Measurements from ENCODE around the gene SRPRA. TPM values are rescaled to one million over a fixed set of nuclear protein-coding genes. Genes with fewer than 3 reads are reported as not detected.
A peak's percentile ranks its signal among the peaks of the same experiment; 100 is the strongest.
"Not testable (repeated sequence)": the region's sequence is repeated elsewhere in the genome, so short reads cannot be mapped to it uniquely, and the experiment has no call there.

The SRPRA gene
- total RNA-seq, 1 donor from 2014 or later: 40.0 TPM

DNA sequence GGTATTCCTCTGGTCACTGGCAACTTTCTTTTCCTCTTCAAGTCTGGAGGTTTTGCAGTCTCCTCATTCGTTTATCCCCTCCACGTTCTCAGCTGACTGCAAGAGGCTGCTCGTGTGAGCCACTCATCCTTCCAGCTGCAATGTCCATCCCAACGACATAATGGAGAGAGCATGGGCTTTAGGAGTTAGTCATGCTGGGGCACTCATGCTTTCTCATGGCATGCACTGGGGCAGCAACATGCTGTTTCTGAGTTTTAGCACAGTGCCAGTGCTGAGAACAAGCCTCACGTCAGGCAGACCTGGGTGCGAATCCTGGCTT lies 42.3 kb upstream of the SRPRA start:
- H3K27me3 ChIP-seq: no peaks in the 10 kb centered on the region
- no peak overlapping the region for H3K9ac ChIP-seq
- H4K20me1 ChIP-seq (ENCODE audit: low read depth): no peaks in the 10 kb centered on the region
- no peak overlapping the region for H3K27ac ChIP-seq
- Mint-ChIP-seq H3K4me3 (no peak overlapping the region), H3K27ac (no peak overlapping the region), H3K27me3 (ENCODE audit: insufficient read depth, low read depth) (peaks cover 2% of the 10 kb centered on the region), H3K9me3 (no peaks in the 10 kb centered on the region), H3K36me3 (peaks cover 5% of the 10 kb centered on the region), H3K4me1 (peaks cover 5% of the 10 kb centered on the region)
- H3K4me3 ChIP-seq: no peak overlapping the region
- H3K4me1 ChIP-seq: no peaks in the 10 kb centered on the region
- no peaks in the 10 kb centered on the region for H3K79me2 ChIP-seq (ENCODE audit: low read depth)
- H3F3A ChIP-seq (ENCODE audit: low read depth): no peaks in the 10 kb centered on the region
- DNase-seq (ENCODE audit: low spot score): no peak
- H3K9me3 ChIP-seq (ENCODE audit: low read depth): no peaks in the 10 kb centered on the region
- H3K36me3 ChIP-seq: no peaks in the 10 kb centered on the region
- H2AFZ ChIP-seq (replicated peaks): no peak overlapping the region
- TF ChIP-seq, protein P1, sequence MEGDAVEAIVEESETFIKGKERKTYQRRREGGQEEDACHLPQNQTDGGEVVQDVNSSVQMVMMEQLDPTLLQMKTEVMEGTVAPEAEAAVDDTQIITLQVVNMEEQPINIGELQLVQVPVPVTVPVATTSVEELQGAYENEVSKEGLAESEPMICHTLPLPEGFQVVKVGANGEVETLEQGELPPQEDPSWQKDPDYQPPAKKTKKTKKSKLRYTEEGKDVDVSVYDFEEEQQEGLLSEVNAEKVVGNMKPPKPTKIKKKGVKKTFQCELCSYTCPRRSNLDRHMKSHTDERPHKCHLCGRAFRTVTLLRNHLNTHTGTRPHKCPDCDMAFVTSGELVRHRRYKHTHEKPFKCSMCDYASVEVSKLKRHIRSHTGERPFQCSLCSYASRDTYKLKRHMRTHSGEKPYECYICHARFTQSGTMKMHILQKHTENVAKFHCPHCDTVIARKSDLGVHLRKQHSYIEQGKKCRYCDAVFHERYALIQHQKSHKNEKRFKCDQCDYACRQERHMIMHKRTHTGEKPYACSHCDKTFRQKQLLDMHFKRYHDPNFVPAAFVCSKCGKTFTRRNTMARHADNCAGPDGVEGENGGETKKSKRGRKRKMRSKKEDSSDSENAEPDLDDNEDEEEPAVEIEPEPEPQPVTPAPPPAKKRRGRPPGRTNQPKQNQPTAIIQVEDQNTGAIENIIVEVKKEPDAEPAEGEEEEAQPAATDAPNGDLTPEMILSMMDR (IDR thresholded peaks at IDR 0.05): no peak
- TF ChIP-seq EZH2 (IDR thresholded peaks at IDR 0.05) (no peak), EZH2phosphoT487 (IDR thresholded peaks at IDR 0.05) (no peak)
- no peak overlapping the region for H3K4me2 ChIP-seq

DNA sequence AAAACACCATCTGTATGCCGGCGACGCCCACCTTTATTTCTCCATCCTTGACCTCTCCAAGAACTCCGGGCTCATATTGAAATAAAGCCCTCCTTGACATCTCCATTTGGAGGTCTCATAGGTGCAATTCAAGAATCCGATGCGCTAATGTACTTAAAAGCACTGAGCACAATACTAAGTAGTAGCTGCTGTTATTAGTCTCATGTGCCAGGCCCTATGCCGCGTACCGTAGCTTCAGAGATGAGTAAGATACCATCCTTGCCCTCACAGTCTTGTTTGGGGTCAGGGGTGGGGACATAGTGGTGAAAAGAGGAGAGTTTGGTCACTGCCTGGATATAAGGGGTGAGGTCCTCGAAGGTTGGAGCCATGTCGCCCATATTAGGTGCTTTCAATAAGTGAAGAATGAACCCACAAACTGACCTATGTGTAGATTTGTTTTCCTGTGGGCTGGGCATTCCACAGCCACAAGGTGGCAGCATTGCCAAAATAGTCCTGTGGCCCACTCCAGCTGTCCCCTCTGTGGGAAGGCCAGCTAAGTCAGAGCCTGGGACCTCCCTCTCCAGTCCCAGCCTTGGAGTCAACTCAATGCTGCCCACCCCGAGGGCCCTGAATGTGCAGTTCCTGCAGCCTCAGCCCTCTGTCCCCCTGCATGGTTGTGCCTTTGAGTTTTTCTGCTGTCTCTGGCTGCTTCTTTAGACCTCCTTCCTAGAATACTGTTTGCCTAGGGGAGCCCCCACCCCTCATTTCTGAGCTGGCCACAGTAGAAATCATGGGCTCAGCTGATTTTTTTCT lies 41.7 kb upstream of the SRPRA start:
- Histone ChIP-seq H3K4me1 (no peaks in the 10 kb centered on the region), H3K79me2 (ENCODE audit: low read depth) (no peaks in the 10 kb centered on the region), H3K9me3 (ENCODE audit: low read depth) (no peaks in the 10 kb centered on the region), H3K4me2 (no peak overlapping the region), H4K20me1 (ENCODE audit: low read depth) (no peaks in the 10 kb centered on the region), H3K27me3 (no peaks in the 10 kb centered on the region), H3F3A (ENCODE audit: low read depth) (no peaks in the 10 kb centered on the region), H2AFZ (replicated peaks) (no peak overlapping the region), H3K9ac (no peak overlapping the region), H3K27ac (no peak overlapping the region), H3K4me3 (no peak overlapping the region), H3K36me3 (no peaks in the 10 kb centered on the region)
- H3K9me3 Mint-ChIP-seq: peaks cover 2% of the 10 kb centered on the region
- TF ChIP-seq, protein P1 (IDR thresholded peaks at IDR 0.05): peak; percentile 85
- no peak for TF ChIP-seq EZH2phosphoT487 (IDR thresholded peaks at IDR 0.05)
- H3K4me3 Mint-ChIP-seq: no peak overlapping the region
- H3K27me3 Mint-ChIP-seq (ENCODE audit: insufficient read depth, low read depth): peaks cover 4% of the 10 kb centered on the region
- DNase-seq (ENCODE audit: low spot score): peak; percentile 88
- peaks cover 9% of the 10 kb centered on the region for H3K4me1 Mint-ChIP-seq
- no peak overlapping the region for H3K27ac Mint-ChIP-seq
- peaks cover 6% of the 10 kb centered on the region for H3K36me3 Mint-ChIP-seq

DNA sequence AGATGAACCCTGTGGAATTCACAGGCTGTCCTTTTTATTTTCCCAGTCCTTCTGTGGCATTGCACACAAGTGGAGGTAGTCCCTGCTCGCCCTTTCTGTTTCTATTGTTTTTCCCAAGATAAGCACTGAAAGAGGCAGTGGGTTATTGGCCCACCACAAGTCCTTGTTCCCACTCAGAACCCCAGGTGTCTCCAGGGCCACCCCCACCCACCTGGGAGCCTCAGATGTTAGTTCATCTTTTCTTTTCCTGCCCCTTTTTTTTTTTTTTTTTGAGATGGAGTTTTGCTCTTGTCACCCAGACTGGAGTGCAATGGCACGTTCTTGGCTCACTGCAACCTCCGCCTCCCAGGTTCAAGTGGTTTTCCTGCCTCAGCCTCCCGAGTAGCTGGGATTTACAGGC lies 40.1 kb upstream of the SRPRA start:
- H3K27me3 ChIP-seq; DNase-seq (ENCODE audit: low spot score); H3K4me2 ChIP-seq; H3K9ac ChIP-seq; H4K20me1 ChIP-seq (ENCODE audit: low read depth); H3K4me1 ChIP-seq; H3K27me3 Mint-ChIP-seq (ENCODE audit: insufficient read depth, low read depth); H3K4me3 Mint-ChIP-seq; H3K36me3 ChIP-seq; H3K9me3 ChIP-seq (ENCODE audit: low read depth); H3K4me3 ChIP-seq; H3K9me3 Mint-ChIP-seq; H3F3A ChIP-seq (ENCODE audit: low read depth); H3K27ac ChIP-seq; H2AFZ ChIP-seq (replicated peaks); H3K27ac Mint-ChIP-seq; H3K79me2 ChIP-seq (ENCODE audit: low read depth); H3K36me3 Mint-ChIP-seq: not testable (repeated sequence)
- peaks cover 15% of the 10 kb centered on the region for H3K4me1 Mint-ChIP-seq

DNA sequence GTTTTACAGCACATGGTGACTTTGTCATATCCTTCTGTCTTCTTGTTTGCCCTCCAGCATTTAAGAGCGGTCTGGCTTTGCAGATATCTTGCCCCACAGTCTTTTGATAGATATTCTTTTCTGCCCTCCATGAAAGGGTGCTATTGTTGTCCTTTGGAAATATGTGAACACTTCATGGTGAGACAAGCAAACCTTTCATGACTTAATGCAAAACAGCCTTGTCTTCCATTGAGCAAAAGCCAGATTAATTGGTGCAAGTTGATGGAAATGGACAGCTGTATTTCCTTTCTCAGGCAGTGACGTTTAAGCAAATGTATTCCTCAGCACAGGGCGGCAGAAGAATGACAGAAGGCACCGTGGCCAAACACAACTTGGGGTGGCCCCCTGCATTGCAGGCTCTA lies 39.6 kb upstream of the SRPRA start:
- Mint-ChIP-seq H3K9me3 (peaks cover 2% of the 10 kb centered on the region), H3K36me3 (peaks cover 9% of the 10 kb centered on the region), H3K27ac (peak overlapping the region; percentile 16), H3K4me3 (no peak overlapping the region), H3K27me3 (ENCODE audit: insufficient read depth, low read depth) (peaks cover 4% of the 10 kb centered on the region), H3K4me1 (peaks cover 19% of the 10 kb centered on the region)
- Histone ChIP-seq H3K36me3 (no peaks in the 10 kb centered on the region), H3K4me1 (peaks cover 4% of the 10 kb centered on the region), H3K27me3 (no peaks in the 10 kb centered on the region), H3F3A (ENCODE audit: low read depth) (no peaks in the 10 kb centered on the region), H3K79me2 (ENCODE audit: low read depth) (peaks cover 14% of the 10 kb centered on the region), H3K27ac (no peak overlapping the region), H3K9me3 (ENCODE audit: low read depth) (no peaks in the 10 kb centered on the region), H4K20me1 (ENCODE audit: low read depth) (no peaks in the 10 kb centered on the region), H3K9ac (no peak overlapping the region), H3K4me3 (no peak overlapping the region), H2AFZ (replicated peaks) (no peak overlapping the region), H3K4me2 (no peak overlapping the region)
- no peak for DNase-seq (ENCODE audit: low spot score)
- TF ChIP-seq EZH2phosphoT487 (IDR thresholded peaks at IDR 0.05) (no peak), EZH2 (IDR thresholded peaks at IDR 0.05) (no peak)
- TF ChIP-seq, protein P1 (IDR thresholded peaks at IDR 0.05): no peak

All from neural progenitor cell (in vitro differentiated cells).